WTC11 (cell line): ENCODE data around the gene FAM199X. TPM values are rescaled to one million over a fixed set of nuclear protein-coding genes. Genes with fewer than 3 reads are reported as not detected.

Source experiments
- ATAC-seq: fragments of 200-7000 bp; cut with Tn5 transposase; 2 replicates; pipeline ENCODE4 v1.10.0; 2021; ENCODE audit warnings: mild to moderate bottlenecking, moderate library complexity
- CTCF ChIA-PET: fragments of 300-600 bp; sonication (Branson Sonifier 250); formaldehyde crosslinking; loops from one replicate; lab custom pipeline; 2021; ENCODE audit warnings: antibody characterized with exemption; lab: Charles Lee
- POLR2A ChIA-PET: fragments of 350-600 bp; sonication (Branson Sonifier 250); formaldehyde crosslinking; loops from one replicate; lab custom pipeline; 2021; ENCODE audit warnings: antibody characterized with exemption; lab: Charles Lee
- DNase-seq: peaks from one replicate; pipeline ENCODE4 v3.0.0; 2021; ENCODE audit warnings: low spot score
- H3K27ac Mint-ChIP-seq: 2 replicates; pipeline ENCODE4 v1.8.0; 2021; ENCODE audit warnings: mixed read lengths
- H3K27me3 Mint-ChIP-seq: 2 replicates; pipeline ENCODE4 v1.8.0; 2021; ENCODE audit warnings: low read depth, mild to moderate bottlenecking, moderate library complexity, mixed read lengths
- H3K36me3 Mint-ChIP-seq: 2 replicates; pipeline ENCODE4 v1.8.0; 2021; ENCODE audit warnings: mixed read lengths
- H3K4me1 Mint-ChIP-seq: 2 replicates; pipeline ENCODE4 v1.8.0; 2022; ENCODE audit warnings: mixed read lengths
- H3K4me3 Mint-ChIP-seq: 2 replicates; pipeline ENCODE4 v1.8.0; 2021; ENCODE audit warnings: mild to moderate bottlenecking, moderate library complexity, mixed read lengths
- H3K9me3 Mint-ChIP-seq: 2 replicates; pipeline ENCODE4 v1.8.0; 2021; ENCODE audit warnings: mixed read lengths
- CREB1 ChIP-seq: sonication (generic); formaldehyde crosslinking; IDR thresholded peaks from 2 replicates; pipeline ENCODE4 v1.8.0; 2023; ENCODE audit warnings: mild to moderate bottlenecking, missing genetic modification reagents
- FOXK1 ChIP-seq: sonication (generic); formaldehyde crosslinking; IDR thresholded peaks from 2 replicates; pipeline ENCODE4 v1.8.0; 2022; ENCODE audit warnings: mild to moderate bottlenecking, moderate library complexity, missing genetic modification reagents
- IRF2 ChIP-seq: sonication (generic); formaldehyde crosslinking; IDR thresholded peaks from 2 replicates; pipeline ENCODE4 v1.8.0; 2022; ENCODE audit warnings: low read depth, missing genetic modification reagents, borderline replicate concordance
- JUN ChIP-seq: sonication (generic); formaldehyde crosslinking; IDR thresholded peaks from 2 replicates; pipeline ENCODE4 v1.8.0; 2023; ENCODE audit warnings: mild to moderate bottlenecking, missing genetic modification reagents
- NFATC4 ChIP-seq: fragments of 250-450 bp; sonication (Bioruptor Pico); IDR thresholded peaks from 2 replicates; pipeline ENCODE4 v1.9.0; 2021; ENCODE audit warnings: mild to moderate bottlenecking
- NR1H2 ChIP-seq: sonication (generic); formaldehyde crosslinking; IDR thresholded peaks from 2 replicates; pipeline ENCODE4 v1.9.0; 2021; ENCODE audit warnings: mild to moderate bottlenecking, moderate library complexity, missing genetic modification reagents
- OVOL2 ChIP-seq: fragments of 250-450 bp; sonication (Bioruptor Pico); IDR thresholded peaks from 2 replicates; pipeline ENCODE4 v1.9.0; 2021; ENCODE audit warnings: mild to moderate bottlenecking, borderline replicate concordance
- PRRX2 ChIP-seq: fragments of 250-450 bp; sonication (Bioruptor Pico); IDR thresholded peaks from 2 replicates; pipeline ENCODE4 v1.8.0; 2021; ENCODE audit warnings: mild to moderate bottlenecking
- SOX15 ChIP-seq: fragments of 250-450 bp; sonication (Bioruptor Pico); IDR thresholded peaks from 2 replicates; pipeline ENCODE4 v1.9.0; 2021; ENCODE audit warnings: mild to moderate bottlenecking
- TCF7 ChIP-seq: sonication (generic); formaldehyde crosslinking; IDR thresholded peaks from 2 replicates; pipeline ENCODE4 v1.8.0; 2022; ENCODE audit warnings: mild to moderate bottlenecking, low read depth, missing genetic modification reagents, moderate library complexity
- TEAD1 ChIP-seq: sonication (generic); formaldehyde crosslinking; IDR thresholded peaks from 2 replicates; pipeline ENCODE4 v1.8.0; 2022; ENCODE audit warnings: mild to moderate bottlenecking, missing genetic modification reagents
- TEAD4 ChIP-seq: sonication (generic); formaldehyde crosslinking; IDR thresholded peaks from 2 replicates; pipeline ENCODE4 v1.8.0; 2022; ENCODE audit warnings: mild to moderate bottlenecking, missing genetic modification reagents
- total RNA-seq: library from RNA; stranded (reverse); gene quantifications from 3 replicates; pipeline ENCODE4 v1.2.3, GENCODE V29; 2021
- TF ChIP-seq, protein P1 (sequence below): sonication (generic); formaldehyde crosslinking; conservative IDR thresholded peaks from 2 replicates; pipeline ENCODE4 v1.8.1; 2022; ENCODE audit warnings: mild to moderate bottlenecking, missing genetic modification reagents
- TF ChIP-seq, protein P2 (sequence below): fragments of 200-600 bp; IDR thresholded peaks from 2 replicates; pipeline ENCODE4 v1.8.0; 2022; ENCODE audit warnings: antibody characterized with exemption
- TF ChIP-seq, protein P3 (sequence below): sonication (generic); formaldehyde crosslinking; IDR thresholded peaks from 2 replicates; pipeline ENCODE4 v1.8.0; 2022; ENCODE audit warnings: mild to moderate bottlenecking, missing genetic modification reagents
- TF ChIP-seq, protein P4 (sequence below): fragments of 250-450 bp; sonication (Bioruptor Pico); IDR thresholded peaks from 2 replicates; pipeline ENCODE4 v1.9.0; 2021; ENCODE audit warnings: mild to moderate bottlenecking
- TF ChIP-seq, protein P5 (sequence below): sonication (generic); formaldehyde crosslinking; IDR thresholded peaks from 2 replicates; pipeline ENCODE4 v1.8.1; 2023; ENCODE audit warnings: mild to moderate bottlenecking, missing genetic modification reagents, moderate library complexity
- TF ChIP-seq, protein P6 (sequence below): sonication (generic); formaldehyde crosslinking; IDR thresholded peaks from 2 replicates; pipeline ENCODE4 v1.8.0; 2023; ENCODE audit warnings: missing genetic modification reagents, mild to moderate bottlenecking, borderline replicate concordance
- TF ChIP-seq, protein P7 (sequence below): sonication (generic); formaldehyde crosslinking; IDR thresholded peaks from 2 replicates; pipeline ENCODE4 v1.8.0; 2023; ENCODE audit warnings: missing genetic modification reagents
- TF ChIP-seq, protein P8 (sequence below): sonication (generic); formaldehyde crosslinking; IDR thresholded peaks from 2 replicates; pipeline ENCODE4 v1.8.1; 2023; ENCODE audit warnings: mild to moderate bottlenecking, missing genetic modification reagents

FAM199X gene
- total RNA-seq, 1 experiment from 2014 or later, result 14.5 TPM

DNA sequence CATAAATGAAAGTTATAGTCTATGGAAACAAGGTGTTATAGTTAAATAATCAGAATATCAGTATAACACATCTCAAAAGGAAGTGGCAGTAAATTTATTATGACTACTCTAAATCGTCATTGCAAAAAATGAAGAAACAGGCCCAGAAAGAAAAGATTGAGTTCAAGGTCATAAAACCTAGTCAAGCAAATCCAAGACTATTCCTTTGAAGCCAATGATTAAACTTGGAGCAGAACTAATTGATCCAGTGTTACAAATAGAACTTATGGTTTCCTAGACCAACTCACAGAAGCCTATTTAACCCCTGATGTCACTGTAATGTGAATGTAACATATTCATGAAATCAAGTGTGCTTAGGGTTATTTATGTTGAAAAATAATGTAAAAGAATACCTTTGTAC is 1.9 kb downstream of the FAM199X start (continued):
- TF ChIP-seq, protein P1, sequence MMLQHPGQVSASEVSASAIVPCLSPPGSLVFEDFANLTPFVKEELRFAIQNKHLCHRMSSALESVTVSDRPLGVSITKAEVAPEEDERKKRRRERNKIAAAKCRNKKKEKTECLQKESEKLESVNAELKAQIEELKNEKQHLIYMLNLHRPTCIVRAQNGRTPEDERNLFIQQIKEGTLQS (CRISPR knock-in tag), result no peak
- no peak for TF ChIP-seq OVOL2 (CRISPR knock-in tag)
- TF ChIP-seq, protein P2, sequence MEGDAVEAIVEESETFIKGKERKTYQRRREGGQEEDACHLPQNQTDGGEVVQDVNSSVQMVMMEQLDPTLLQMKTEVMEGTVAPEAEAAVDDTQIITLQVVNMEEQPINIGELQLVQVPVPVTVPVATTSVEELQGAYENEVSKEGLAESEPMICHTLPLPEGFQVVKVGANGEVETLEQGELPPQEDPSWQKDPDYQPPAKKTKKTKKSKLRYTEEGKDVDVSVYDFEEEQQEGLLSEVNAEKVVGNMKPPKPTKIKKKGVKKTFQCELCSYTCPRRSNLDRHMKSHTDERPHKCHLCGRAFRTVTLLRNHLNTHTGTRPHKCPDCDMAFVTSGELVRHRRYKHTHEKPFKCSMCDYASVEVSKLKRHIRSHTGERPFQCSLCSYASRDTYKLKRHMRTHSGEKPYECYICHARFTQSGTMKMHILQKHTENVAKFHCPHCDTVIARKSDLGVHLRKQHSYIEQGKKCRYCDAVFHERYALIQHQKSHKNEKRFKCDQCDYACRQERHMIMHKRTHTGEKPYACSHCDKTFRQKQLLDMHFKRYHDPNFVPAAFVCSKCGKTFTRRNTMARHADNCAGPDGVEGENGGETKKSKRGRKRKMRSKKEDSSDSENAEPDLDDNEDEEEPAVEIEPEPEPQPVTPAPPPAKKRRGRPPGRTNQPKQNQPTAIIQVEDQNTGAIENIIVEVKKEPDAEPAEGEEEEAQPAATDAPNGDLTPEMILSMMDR, result no peak
- TF ChIP-seq, protein P3, sequence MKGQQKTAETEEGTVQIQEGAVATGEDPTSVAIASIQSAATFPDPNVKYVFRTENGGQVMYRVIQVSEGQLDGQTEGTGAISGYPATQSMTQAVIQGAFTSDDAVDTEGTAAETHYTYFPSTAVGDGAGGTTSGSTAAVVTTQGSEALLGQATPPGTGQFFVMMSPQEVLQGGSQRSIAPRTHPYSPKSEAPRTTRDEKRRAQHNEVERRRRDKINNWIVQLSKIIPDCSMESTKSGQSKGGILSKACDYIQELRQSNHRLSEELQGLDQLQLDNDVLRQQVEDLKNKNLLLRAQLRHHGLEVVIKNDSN (CRISPR knock-in tag), result no peak
- TF ChIP-seq, protein P4, sequence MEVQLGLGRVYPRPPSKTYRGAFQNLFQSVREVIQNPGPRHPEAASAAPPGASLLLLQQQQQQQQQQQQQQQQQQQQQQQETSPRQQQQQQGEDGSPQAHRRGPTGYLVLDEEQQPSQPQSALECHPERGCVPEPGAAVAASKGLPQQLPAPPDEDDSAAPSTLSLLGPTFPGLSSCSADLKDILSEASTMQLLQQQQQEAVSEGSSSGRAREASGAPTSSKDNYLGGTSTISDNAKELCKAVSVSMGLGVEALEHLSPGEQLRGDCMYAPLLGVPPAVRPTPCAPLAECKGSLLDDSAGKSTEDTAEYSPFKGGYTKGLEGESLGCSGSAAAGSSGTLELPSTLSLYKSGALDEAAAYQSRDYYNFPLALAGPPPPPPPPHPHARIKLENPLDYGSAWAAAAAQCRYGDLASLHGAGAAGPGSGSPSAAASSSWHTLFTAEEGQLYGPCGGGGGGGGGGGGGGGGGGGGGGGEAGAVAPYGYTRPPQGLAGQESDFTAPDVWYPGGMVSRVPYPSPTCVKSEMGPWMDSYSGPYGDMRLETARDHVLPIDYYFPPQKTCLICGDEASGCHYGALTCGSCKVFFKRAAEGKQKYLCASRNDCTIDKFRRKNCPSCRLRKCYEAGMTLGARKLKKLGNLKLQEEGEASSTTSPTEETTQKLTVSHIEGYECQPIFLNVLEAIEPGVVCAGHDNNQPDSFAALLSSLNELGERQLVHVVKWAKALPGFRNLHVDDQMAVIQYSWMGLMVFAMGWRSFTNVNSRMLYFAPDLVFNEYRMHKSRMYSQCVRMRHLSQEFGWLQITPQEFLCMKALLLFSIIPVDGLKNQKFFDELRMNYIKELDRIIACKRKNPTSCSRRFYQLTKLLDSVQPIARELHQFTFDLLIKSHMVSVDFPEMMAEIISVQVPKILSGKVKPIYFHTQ (CRISPR knock-in tag), result no peak
- no peak for TF ChIP-seq TCF7 (CRISPR knock-in tag)
- TF ChIP-seq, protein P5, sequence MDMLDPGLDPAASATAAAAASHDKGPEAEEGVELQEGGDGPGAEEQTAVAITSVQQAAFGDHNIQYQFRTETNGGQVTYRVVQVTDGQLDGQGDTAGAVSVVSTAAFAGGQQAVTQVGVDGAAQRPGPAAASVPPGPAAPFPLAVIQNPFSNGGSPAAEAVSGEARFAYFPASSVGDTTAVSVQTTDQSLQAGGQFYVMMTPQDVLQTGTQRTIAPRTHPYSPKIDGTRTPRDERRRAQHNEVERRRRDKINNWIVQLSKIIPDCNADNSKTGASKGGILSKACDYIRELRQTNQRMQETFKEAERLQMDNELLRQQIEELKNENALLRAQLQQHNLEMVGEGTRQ (CRISPR knock-in tag), result no peak
- TF ChIP-seq TEAD1 (CRISPR knock-in tag), result no peak
- no peak for TF ChIP-seq PRRX2
- no peak for TF ChIP-seq SOX15 (CRISPR knock-in tag)
- no peak for TF ChIP-seq FOXK1 (CRISPR knock-in tag)
- TF ChIP-seq, protein P6, sequence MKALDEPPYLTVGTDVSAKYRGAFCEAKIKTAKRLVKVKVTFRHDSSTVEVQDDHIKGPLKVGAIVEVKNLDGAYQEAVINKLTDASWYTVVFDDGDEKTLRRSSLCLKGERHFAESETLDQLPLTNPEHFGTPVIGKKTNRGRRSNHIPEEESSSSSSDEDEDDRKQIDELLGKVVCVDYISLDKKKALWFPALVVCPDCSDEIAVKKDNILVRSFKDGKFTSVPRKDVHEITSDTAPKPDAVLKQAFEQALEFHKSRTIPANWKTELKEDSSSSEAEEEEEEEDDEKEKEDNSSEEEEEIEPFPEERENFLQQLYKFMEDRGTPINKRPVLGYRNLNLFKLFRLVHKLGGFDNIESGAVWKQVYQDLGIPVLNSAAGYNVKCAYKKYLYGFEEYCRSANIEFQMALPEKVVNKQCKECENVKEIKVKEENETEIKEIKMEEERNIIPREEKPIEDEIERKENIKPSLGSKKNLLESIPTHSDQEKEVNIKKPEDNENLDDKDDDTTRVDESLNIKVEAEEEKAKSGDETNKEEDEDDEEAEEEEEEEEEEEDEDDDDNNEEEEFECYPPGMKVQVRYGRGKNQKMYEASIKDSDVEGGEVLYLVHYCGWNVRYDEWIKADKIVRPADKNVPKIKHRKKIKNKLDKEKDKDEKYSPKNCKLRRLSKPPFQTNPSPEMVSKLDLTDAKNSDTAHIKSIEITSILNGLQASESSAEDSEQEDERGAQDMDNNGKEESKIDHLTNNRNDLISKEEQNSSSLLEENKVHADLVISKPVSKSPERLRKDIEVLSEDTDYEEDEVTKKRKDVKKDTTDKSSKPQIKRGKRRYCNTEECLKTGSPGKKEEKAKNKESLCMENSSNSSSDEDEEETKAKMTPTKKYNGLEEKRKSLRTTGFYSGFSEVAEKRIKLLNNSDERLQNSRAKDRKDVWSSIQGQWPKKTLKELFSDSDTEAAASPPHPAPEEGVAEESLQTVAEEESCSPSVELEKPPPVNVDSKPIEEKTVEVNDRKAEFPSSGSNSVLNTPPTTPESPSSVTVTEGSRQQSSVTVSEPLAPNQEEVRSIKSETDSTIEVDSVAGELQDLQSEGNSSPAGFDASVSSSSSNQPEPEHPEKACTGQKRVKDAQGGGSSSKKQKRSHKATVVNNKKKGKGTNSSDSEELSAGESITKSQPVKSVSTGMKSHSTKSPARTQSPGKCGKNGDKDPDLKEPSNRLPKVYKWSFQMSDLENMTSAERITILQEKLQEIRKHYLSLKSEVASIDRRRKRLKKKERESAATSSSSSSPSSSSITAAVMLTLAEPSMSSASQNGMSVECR (CRISPR knock-in tag), result no peak

DNA sequence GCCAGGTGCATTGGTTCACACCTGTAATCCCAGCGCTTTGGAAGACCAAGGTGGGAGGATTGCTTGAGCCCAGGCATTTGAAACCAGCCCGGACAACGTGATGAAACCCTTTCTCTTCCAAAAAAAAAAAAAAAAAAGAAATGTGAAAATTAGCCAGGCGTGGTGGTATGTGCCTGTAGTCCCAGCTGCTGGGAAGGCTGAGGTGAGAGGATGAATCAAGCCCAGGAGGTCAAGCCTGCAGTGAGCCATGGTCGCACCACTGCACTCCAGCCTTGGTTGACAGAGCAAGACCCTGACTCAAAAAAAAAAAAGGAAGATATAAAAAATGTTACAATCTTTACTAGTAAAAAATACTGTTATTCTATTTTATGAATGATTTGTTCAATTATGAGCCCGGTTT is 5.9 kb downstream of the FAM199X start:
- CTCF ChIA-PET, result no interaction called here

More for the DNA sequence above, 5.9 kb downstream of the FAM199X start:
- TF ChIP-seq, protein P7, sequence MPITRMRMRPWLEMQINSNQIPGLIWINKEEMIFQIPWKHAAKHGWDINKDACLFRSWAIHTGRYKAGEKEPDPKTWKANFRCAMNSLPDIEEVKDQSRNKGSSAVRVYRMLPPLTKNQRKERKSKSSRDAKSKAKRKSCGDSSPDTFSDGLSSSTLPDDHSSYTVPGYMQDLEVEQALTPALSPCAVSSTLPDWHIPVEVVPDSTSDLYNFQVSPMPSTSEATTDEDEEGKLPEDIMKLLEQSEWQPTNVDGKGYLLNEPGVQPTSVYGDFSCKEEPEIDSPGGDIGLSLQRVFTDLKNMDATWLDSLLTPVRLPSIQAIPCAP (CRISPR knock-in tag), result no peak
- TF ChIP-seq TCF7 (CRISPR knock-in tag), result no peak
- no peak for TF ChIP-seq CREB1 (CRISPR knock-in tag)
- TF ChIP-seq NFATC4 (CRISPR knock-in tag), result no peak
- TF ChIP-seq TEAD4, result no peak
- no peak for TF ChIP-seq JUN (CRISPR knock-in tag)
- no peak for TF ChIP-seq NR1H2 (CRISPR knock-in tag)
- TF ChIP-seq IRF2 (CRISPR knock-in tag), result no peak
- TF ChIP-seq, protein P8, sequence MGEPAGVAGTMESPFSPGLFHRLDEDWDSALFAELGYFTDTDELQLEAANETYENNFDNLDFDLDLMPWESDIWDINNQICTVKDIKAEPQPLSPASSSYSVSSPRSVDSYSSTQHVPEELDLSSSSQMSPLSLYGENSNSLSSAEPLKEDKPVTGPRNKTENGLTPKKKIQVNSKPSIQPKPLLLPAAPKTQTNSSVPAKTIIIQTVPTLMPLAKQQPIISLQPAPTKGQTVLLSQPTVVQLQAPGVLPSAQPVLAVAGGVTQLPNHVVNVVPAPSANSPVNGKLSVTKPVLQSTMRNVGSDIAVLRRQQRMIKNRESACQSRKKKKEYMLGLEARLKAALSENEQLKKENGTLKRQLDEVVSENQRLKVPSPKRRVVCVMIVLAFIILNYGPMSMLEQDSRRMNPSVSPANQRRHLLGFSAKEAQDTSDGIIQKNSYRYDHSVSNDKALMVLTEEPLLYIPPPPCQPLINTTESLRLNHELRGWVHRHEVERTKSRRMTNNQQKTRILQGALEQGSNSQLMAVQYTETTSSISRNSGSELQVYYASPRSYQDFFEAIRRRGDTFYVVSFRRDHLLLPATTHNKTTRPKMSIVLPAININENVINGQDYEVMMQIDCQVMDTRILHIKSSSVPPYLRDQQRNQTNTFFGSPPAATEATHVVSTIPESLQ (CRISPR knock-in tag), result no peak
- TF ChIP-seq, all 79 proteins: peak for 0
- peaks cover 11% of the 10 kb centered on the region for H3K4me1 Mint-ChIP-seq
- H3K9me3 Mint-ChIP-seq, result no peaks in the 10 kb centered on the region
- DNase-seq (no peak), ATAC-seq (no peak)
- no peak overlapping the region for H3K4me3 Mint-ChIP-seq
- H3K36me3 Mint-ChIP-seq, result peaks cover 4% of the 10 kb centered on the region
- POLR2A ChIA-PET, result no interaction called here
- H3K27ac Mint-ChIP-seq, result no peak overlapping the region
- no peaks in the 10 kb centered on the region for H3K27me3 Mint-ChIP-seq
